ENCODE data around the gene SRSF5. TPM values are rescaled to one million over a fixed set of nuclear protein-coding genes. Genes with fewer than 3 reads are reported as not detected.

Gene SRSF5
- total and polyA plus RNA-seq, 2 of the 13 experiments (the other 11 are each of a cell fraction or from before 2014, with no cell fraction given), result 189 to 277 TPM

DNA sequence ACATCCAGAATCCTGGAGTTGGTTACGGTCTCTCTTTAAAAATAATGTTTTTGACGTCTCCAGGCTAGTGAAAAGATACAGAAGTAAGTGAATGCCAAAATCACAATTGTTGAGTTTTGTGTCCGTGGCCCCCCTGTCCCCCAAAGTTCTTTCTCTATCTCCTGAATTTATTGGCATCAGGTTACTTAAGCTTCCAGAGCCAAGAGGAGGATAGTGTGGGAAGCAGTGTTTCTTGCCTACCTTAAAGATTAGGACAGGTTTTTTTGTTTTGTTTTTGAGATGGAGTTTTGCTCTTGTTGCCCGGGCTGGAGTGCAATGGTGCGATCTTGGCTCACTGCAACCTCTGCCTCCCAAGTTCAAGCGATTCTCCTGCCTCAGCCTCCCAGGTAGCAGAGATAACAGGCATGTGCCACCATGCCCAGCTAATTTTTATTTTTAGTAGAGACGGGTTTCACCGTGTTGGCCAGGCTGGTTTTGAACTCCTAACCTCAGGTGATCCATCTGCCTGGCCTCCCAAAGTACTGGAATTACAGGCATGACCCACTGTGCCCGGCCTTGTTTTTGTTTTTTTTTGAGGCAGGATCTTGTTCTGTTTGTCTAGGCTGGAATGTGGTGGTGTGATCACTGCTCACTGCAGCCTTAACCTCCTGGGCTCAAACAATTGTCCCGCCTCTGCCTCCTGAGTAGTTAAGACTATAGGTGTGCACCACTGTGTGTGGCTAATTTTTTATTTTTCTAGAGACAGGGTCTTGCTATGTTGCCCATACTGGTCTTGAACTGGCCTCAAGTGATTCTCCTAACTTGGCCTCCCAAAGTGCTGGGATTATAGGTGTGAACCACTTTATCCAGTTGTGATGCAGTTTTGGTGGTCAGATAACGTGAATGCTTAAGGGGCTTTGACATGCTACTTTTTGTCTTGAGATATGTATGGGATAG is 5.4 kb downstream of the SRSF5 start (continued):
- TF ChIP-seq MXD3 (CRISPR knock-in tag; IDR thresholded peaks at IDR 0.05) (no peak), ZNF251 (CRISPR knock-in tag; IDR thresholded peaks at IDR 0.05) (no peak), ZBTB26 (CRISPR knock-in tag; IDR thresholded peaks at IDR 0.05; ENCODE audit: borderline replicate concordance) (0 out of 2 replicates have a peak, but pooled peaks have one; percentile 49), TBX2 (CRISPR knock-in tag; IDR thresholded peaks at IDR 0.05; ENCODE audit: borderline replicate concordance) (no peak), TCF7L2 (IDR thresholded peaks at IDR 0.05; ENCODE audit: low read depth, low read length) (no peak), ZNF552 (CRISPR knock-in tag; IDR thresholded peaks at IDR 0.05; ENCODE audit: borderline replicate concordance) (no peak), ZNF556 (CRISPR knock-in tag; IDR thresholded peaks at IDR 0.05; ENCODE audit: borderline replicate concordance) (0 out of 2 replicates have a peak, but pooled peaks have one; percentile 36), ZNF761 (CRISPR knock-in tag; conservative IDR thresholded peaks at IDR 0.05) (no peak), TGIF2 (CRISPR knock-in tag; IDR thresholded peaks at IDR 0.05) (no peak), ZNF570 (CRISPR knock-in tag; IDR thresholded peaks at IDR 0.05; ENCODE audit: borderline replicate concordance) (no peak), RBM22 (optimal IDR thresholded peaks at IDR 0.05; ENCODE audit: low read length) (peak; percentile 63), MEF2D (CRISPR knock-in tag; IDR thresholded peaks at IDR 0.05) (no peak), ZNF530 (CRISPR knock-in tag; IDR thresholded peaks at IDR 0.05; ENCODE audit: low read depth) (no peak), ZNF75D (CRISPR knock-in tag; IDR thresholded peaks at IDR 0.05; ENCODE audit: borderline replicate concordance) (no peak), POLR2A (IDR thresholded peaks at IDR 0.05; ENCODE audit: insufficient read depth in 1 of 2, low read depth in 2 of 2, low read length in 2 of 2) (peak; percentile 10 to 41; a peak in 2 of 4 replicates), MAF1 (CRISPR knock-in tag; IDR thresholded peaks at IDR 0.05; ENCODE audit: borderline replicate concordance) (no peak), ZBTB20 (CRISPR knock-in tag; IDR thresholded peaks at IDR 0.05; ENCODE audit: borderline replicate concordance, low read depth) (no peak), MIER2 (CRISPR knock-in tag; IDR thresholded peaks at IDR 0.05) (no peak), ZNF543 (CRISPR knock-in tag; IDR thresholded peaks at IDR 0.05) (no peak), ZNF703 (CRISPR knock-in tag; IDR thresholded peaks at IDR 0.05; ENCODE audit: borderline replicate concordance) (no peak), MZF1 (CRISPR knock-in tag; IDR thresholded peaks at IDR 0.05; ENCODE audit: borderline replicate concordance) (no peak), ZNF382 (CRISPR knock-in tag; IDR thresholded peaks at IDR 0.05; ENCODE audit: borderline replicate concordance) (no peak), ZFY (CRISPR knock-in tag; IDR thresholded peaks at IDR 0.05) (no peak)
- TF ChIP-seq, protein P1, sequence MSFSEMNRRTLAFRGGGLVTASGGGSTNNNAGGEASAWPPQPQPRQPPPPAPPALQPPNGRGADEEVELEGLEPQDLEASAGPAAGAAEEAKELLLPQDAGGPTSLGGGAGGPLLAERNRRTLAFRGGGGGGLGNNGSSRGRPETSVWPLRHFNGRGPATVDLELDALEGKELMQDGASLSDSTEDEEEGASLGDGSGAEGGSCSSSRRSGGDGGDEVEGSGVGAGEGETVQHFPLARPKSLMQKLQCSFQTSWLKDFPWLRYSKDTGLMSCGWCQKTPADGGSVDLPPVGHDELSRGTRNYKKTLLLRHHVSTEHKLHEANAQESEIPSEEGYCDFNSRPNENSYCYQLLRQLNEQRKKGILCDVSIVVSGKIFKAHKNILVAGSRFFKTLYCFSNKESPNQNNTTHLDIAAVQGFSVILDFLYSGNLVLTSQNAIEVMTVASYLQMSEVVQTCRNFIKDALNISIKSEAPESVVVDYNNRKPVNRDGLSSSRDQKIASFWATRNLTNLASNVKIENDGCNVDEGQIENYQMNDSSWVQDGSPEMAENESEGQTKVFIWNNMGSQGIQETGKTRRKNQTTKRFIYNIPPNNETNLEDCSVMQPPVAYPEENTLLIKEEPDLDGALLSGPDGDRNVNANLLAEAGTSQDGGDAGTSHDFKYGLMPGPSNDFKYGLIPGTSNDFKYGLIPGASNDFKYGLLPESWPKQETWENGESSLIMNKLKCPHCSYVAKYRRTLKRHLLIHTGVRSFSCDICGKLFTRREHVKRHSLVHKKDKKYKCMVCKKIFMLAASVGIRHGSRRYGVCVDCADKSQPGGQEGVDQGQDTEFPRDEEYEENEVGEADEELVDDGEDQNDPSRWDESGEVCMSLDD (CRISPR knock-in tag; IDR thresholded peaks at IDR 0.05; ENCODE audit: borderline replicate concordance), result no peak
- TF ChIP-seq, protein P2, sequence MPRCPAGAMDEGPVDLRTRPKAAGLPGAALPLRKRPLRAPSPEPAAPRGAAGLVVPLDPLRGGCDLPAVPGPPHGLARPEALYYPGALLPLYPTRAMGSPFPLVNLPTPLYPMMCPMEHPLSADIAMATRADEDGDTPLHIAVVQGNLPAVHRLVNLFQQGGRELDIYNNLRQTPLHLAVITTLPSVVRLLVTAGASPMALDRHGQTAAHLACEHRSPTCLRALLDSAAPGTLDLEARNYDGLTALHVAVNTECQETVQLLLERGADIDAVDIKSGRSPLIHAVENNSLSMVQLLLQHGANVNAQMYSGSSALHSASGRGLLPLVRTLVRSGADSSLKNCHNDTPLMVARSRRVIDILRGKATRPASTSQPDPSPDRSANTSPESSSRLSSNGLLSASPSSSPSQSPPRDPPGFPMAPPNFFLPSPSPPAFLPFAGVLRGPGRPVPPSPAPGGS (CRISPR knock-in tag; IDR thresholded peaks at IDR 0.05), result no peak

Measured in HepG2 (cell line).